ENCODE results near the gene CLK1.

CLK1 gene

GRCh38 chr2:200877443-200877842 lies 13.0 kb upstream of the CLK1 start:
- no peaks in the 10 kb centered on the region for H4K20me1 ChIP-seq (ENCODE audit: insufficient read depth, low read length, poor library complexity, severe bottlenecking)
- H3K9me3 ChIP-seq (ENCODE audit: insufficient read depth, low read depth, low read length) = no peaks in the 10 kb centered on the region
- no peaks in the 10 kb centered on the region for H3F3A ChIP-seq (ENCODE audit: low read depth)
- no peak overlapping the region for H3K4me2 ChIP-seq (ENCODE audit: low read depth, low read length, poor library complexity, severe bottlenecking)
- H3K27me3 ChIP-seq (ENCODE audit: insufficient read depth, low read length, poor library complexity, severe bottlenecking) = no peaks in the 10 kb centered on the region
- peaks cover 9% of the 10 kb centered on the region; the same call in 1 of the 2 replicates for H3K79me2 ChIP-seq (ENCODE audit: insufficient read depth, low read length)
- H3K36me3 ChIP-seq (ENCODE audit: insufficient read depth, low read length) = peaks cover 78% of the 10 kb centered on the region; the same call in 1 of the 2 replicates
- TF ChIP-seq EZH2phosphoT487 (IDR thresholded peaks at IDR 0.05; ENCODE audit: borderline replicate concordance) (no peak), CTCF (conservative IDR thresholded peaks at IDR 0.05; ENCODE audit: low read length) (no peak)
- no peaks in the 10 kb centered on the region for H3K9me2 ChIP-seq (replicated peaks; ENCODE audit: low read depth, low read length)
- no peaks in the 10 kb centered on the region for H3K4me1 ChIP-seq (ENCODE audit: insufficient read depth, low read length, poor library complexity, severe bottlenecking)
- no peak overlapping the region for H3K4me3 ChIP-seq (ENCODE audit: low read length, poor library complexity, severe bottlenecking)
- no peak overlapping the region for H2AFZ ChIP-seq (ENCODE audit: low read length)
- H3K9ac ChIP-seq (ENCODE audit: low read depth, low read length, poor library complexity, severe bottlenecking) = no peak overlapping the region

GRCh38 chr2:200873560-200873959 lies 9.1 kb upstream of the CLK1 start:
- Histone ChIP-seq H3F3A (ENCODE audit: low read depth) (no peaks in the 10 kb centered on the region), H3K9me2 (replicated peaks; ENCODE audit: low read depth, low read length) (no peaks in the 10 kb centered on the region), H3K9me3 (ENCODE audit: insufficient read depth, low read depth, low read length) (no peaks in the 10 kb centered on the region), H3K4me1 (ENCODE audit: insufficient read depth, low read length, poor library complexity, severe bottlenecking) (no peaks in the 10 kb centered on the region), H3K4me2 (ENCODE audit: low read depth, low read length, poor library complexity, severe bottlenecking) (no peak overlapping the region), H3K27me3 (ENCODE audit: insufficient read depth, low read length, poor library complexity, severe bottlenecking) (no peaks in the 10 kb centered on the region), H3K36me3 (ENCODE audit: insufficient read depth, low read length) (peaks cover 53% of the 10 kb centered on the region; the same call in 1 of the 2 replicates), H3K9ac (ENCODE audit: low read depth, low read length, poor library complexity, severe bottlenecking) (no peak overlapping the region), H4K20me1 (ENCODE audit: insufficient read depth, low read length, poor library complexity, severe bottlenecking) (no peaks in the 10 kb centered on the region), H2AFZ (ENCODE audit: low read length) (no peak overlapping the region), H3K79me2 (ENCODE audit: insufficient read depth, low read length) (no peaks in the 10 kb centered on the region), H3K4me3 (ENCODE audit: low read length, poor library complexity, severe bottlenecking) (no peak overlapping the region)
- TF ChIP-seq CTCF (conservative IDR thresholded peaks at IDR 0.05; ENCODE audit: low read length) (no peak), EZH2phosphoT487 (IDR thresholded peaks at IDR 0.05; ENCODE audit: borderline replicate concordance) (no peak)

GRCh38 chr2:200871151-200871550 lies 6.7 kb upstream of the CLK1 start:
- no peaks in the 10 kb centered on the region for H3K9me2 ChIP-seq (replicated peaks; ENCODE audit: low read depth, low read length)
- no peaks in the 10 kb centered on the region for H3K27me3 ChIP-seq (ENCODE audit: insufficient read depth, low read length, poor library complexity, severe bottlenecking)
- H2AFZ ChIP-seq (ENCODE audit: low read length) = no peak overlapping the region
- TF ChIP-seq EZH2phosphoT487 (IDR thresholded peaks at IDR 0.05; ENCODE audit: borderline replicate concordance) = no peak
- TF ChIP-seq CTCF (conservative IDR thresholded peaks at IDR 0.05; ENCODE audit: low read length) = no peak
- no peaks in the 10 kb centered on the region for H3F3A ChIP-seq (ENCODE audit: low read depth)
- peaks cover 40% of the 10 kb centered on the region; the same call in 1 of the 2 replicates for H3K36me3 ChIP-seq (ENCODE audit: insufficient read depth, low read length)
- H3K4me1 ChIP-seq (ENCODE audit: insufficient read depth, low read length, poor library complexity, severe bottlenecking) = no peaks in the 10 kb centered on the region
- no peaks in the 10 kb centered on the region for H3K9me3 ChIP-seq (ENCODE audit: insufficient read depth, low read depth, low read length)
- H4K20me1 ChIP-seq (ENCODE audit: insufficient read depth, low read length, poor library complexity, severe bottlenecking) = no peaks in the 10 kb centered on the region
- H3K9ac ChIP-seq (ENCODE audit: low read depth, low read length, poor library complexity, severe bottlenecking) = no peak overlapping the region
- no peak overlapping the region for H3K4me3 ChIP-seq (ENCODE audit: low read length, poor library complexity, severe bottlenecking)
- H3K79me2 ChIP-seq (ENCODE audit: insufficient read depth, low read length) = no peaks in the 10 kb centered on the region
- H3K4me2 ChIP-seq (ENCODE audit: low read depth, low read length, poor library complexity, severe bottlenecking) = no peak overlapping the region

Measured in Loucy (cell line).